Caki2 (cell line): ENCODE results near the gene HTD2. TPM values are rescaled to one million over a fixed set of nuclear protein-coding genes. Genes with fewer than 3 reads are reported as not detected.
A peak's percentile ranks its signal among the peaks of the same experiment; 100 is the strongest.
"Not testable (repeated sequence)": the region's sequence is repeated elsewhere in the genome, so short reads cannot be mapped to it uniquely, and the experiment has no call there.

Experiments used
- DNase-seq: peaks from one replicate; pipeline ENCODE4 v3.0.0-alpha.2; 2015; ENCODE audit warnings: low read depth
- in situ Hi-C: cut with HindIII; loops from 2 replicates; pipeline ENCODE4 v1.10.0; 2016; ENCODE audit warnings: low sequenced_read_pairs, low pct_unique_long_range_greater_than_20kb, mixed read lengths
- total RNA-seq: library from RNA; depleted of rRNA; stranded (reverse); fragments of >200 nt; shearing (Covaris generic); gene quantifications from 2 replicates; pipeline ENCODE4 v1.2.3, GENCODE V29; 2014; ENCODE audit warnings: low replicate concordance

Gene HTD2
- total RNA-seq, 1 experiment from 2014 or later = 7.9 TPM

- in situ Hi-C loops = no loop called here
- peak; percentile 79 for DNase-seq
Measured at GRCh38 chr3:58325525-58325992, 19.2 kb downstream of the HTD2 start.

GRCh38 chr3:58326267-58326900 is 20.1 kb downstream of the HTD2 start:
- no peak for DNase-seq
- in situ Hi-C loops = no loop called here

GRCh38 chr3:58329150-58329921 is 23.0 kb downstream of the HTD2 start:
- in situ Hi-C loops = no loop called here
- DNase-seq = no peak

- in situ Hi-C loops = no loop called here
- DNase-seq = no peak
Measured at GRCh38 chr3:58329922-58330413, 23.6 kb downstream of the HTD2 start.

GRCh38 chr3:58331593-58332152 is 25.4 kb downstream of the HTD2 start:
- in situ Hi-C loops = no loop called here

GRCh38 chr3:58332575-58333188 is 26.4 kb downstream of the HTD2 start, which contains the start of gene PXK:
Gene PXK (plus strand): TSS chr3:58332892. CDS start chr3:58332989, 97 bp downstream.
- DNase-seq = peak; percentile 65
- in situ Hi-C loops = no loop called here

More at GRCh38 chr3:58331593-58332152, 25.4 kb downstream of the HTD2 start:
- DNase-seq = no peak

GRCh38 chr3:58333206-58334012 is 27.1 kb downstream of the HTD2 start:
- DNase-seq = peak; percentile 33
- in situ Hi-C loops = no loop called here

- DNase-seq = no peak
- in situ Hi-C loops = no loop called here
Measured at GRCh38 chr3:58334013-58334321, 27.6 kb downstream of the HTD2 start.

- in situ Hi-C loops = no loop called here
Measured at GRCh38 chr3:58334506-58334884, 28.2 kb downstream of the HTD2 start.

GRCh38 chr3:58335652-58335947 is 29.3 kb downstream of the HTD2 start:
- in situ Hi-C loops = no loop called here

More at GRCh38 chr3:58334506-58334884, 28.2 kb downstream of the HTD2 start:
- DNase-seq = no peak

GRCh38 chr3:58336135-58336882 is 30.0 kb downstream of the HTD2 start:
- in situ Hi-C loops = no loop called here
- DNase-seq = peak; percentile 42

More at GRCh38 chr3:58335652-58335947, 29.3 kb downstream of the HTD2 start:
- no peak for DNase-seq

- no peak for DNase-seq
Measured at GRCh38 chr3:58337190-58337589, 30.9 kb downstream of the HTD2 start.

GRCh38 chr3:58339146-58339545 is 32.8 kb downstream of the HTD2 start:
- in situ Hi-C loops = not testable (repeated sequence)

More at GRCh38 chr3:58337190-58337589, 30.9 kb downstream of the HTD2 start:
- in situ Hi-C loops = no loop called here

GRCh38 chr3:58340594-58341244 is 34.4 kb downstream of the HTD2 start:
- in situ Hi-C loops = no loop called here
- DNase-seq = no peak

More at GRCh38 chr3:58339146-58339545, 32.8 kb downstream of the HTD2 start:
- not testable (repeated sequence) for DNase-seq

- no peak for DNase-seq
- in situ Hi-C loops = no loop called here
Measured at GRCh38 chr3:58341376-58341775, 35.1 kb downstream of the HTD2 start.

- in situ Hi-C loops = no loop called here
- DNase-seq = no peak
Measured at GRCh38 chr3:58342676-58343075, 36.4 kb downstream of the HTD2 start.

- in situ Hi-C loops = no loop called here
- no peak for DNase-seq
Measured at GRCh38 chr3:58345457-58345856, 39.1 kb downstream of the HTD2 start.
